HUDEP-2 (cell line): ENCODE data around the gene GPR50.

Experiments
- DNase-seq, 76 experiments: peaks; one replicate each; lab custom pipeline; 2025; ENCODE audit not compliant: unreplicated experiment in 76 of 76; lab: John Stamatoyannopoulos, UW

GPR50 gene

GRCh38 chrX:151176231-151176750 lies at the start of gene GPR50:
Gene GPR50, plus strand, starts transcription at chrX:151176584. Its CDS starts 138 bp downstream, at chrX:151176722.
- DNase-seq = no peak

- no peak for DNase-seq
Observed at GRCh38 chrX:151132531-151132930, 43.9 kb upstream of the GPR50 start.

- DNase-seq = peak in 17 of 76 experiments; percentile 0 to 13 (median 2)
Observed at GRCh38 chrX:151151665-151152267, 24.6 kb upstream of the GPR50 start.

GRCh38 chrX:151153086-151153485 lies 23.3 kb upstream of the GPR50 start:
- no peak for DNase-seq

- DNase-seq = no peak
Observed at GRCh38 chrX:151153667-151154066, 22.7 kb upstream of the GPR50 start.

- DNase-seq = no peak
Observed at GRCh38 chrX:151155234-151155633, 21.1 kb upstream of the GPR50 start.

- DNase-seq = no peak
Observed at GRCh38 chrX:151161690-151162089, 14.7 kb upstream of the GPR50 start.

GRCh38 chrX:151167791-151168345 lies 8.5 kb upstream of the GPR50 start:
- no peak for DNase-seq

GRCh38 chrX:151169783-151170182 lies 6.6 kb upstream of the GPR50 start:
- no peak for DNase-seq

- no peak for DNase-seq
Observed at GRCh38 chrX:151174581-151175282, 1.7 kb upstream of the GPR50 start.

- no peak for DNase-seq
Observed at GRCh38 chrX:151175283-151176062, 911 bp upstream of the GPR50 start.

- DNase-seq = no peak
Observed at GRCh38 chrX:151177141-151178027, 1.0 kb downstream of the GPR50 start.

- no peak for DNase-seq
Observed at GRCh38 chrX:151178746-151179145, 2.4 kb downstream of the GPR50 start.

GRCh38 chrX:151180400-151180799 lies 4.0 kb downstream of the GPR50 start:
- no peak for DNase-seq

GRCh38 chrX:151181088-151181487 lies 4.7 kb downstream of the GPR50 start:
- DNase-seq = no peak

- no peak for DNase-seq
Observed at GRCh38 chrX:151183233-151183753, 6.9 kb downstream of the GPR50 start.

GRCh38 chrX:151183912-151184565 lies 7.7 kb downstream of the GPR50 start:
- DNase-seq = no peak

- no peak for DNase-seq
Observed at GRCh38 chrX:151184705-151185104, 8.3 kb downstream of the GPR50 start.

- DNase-seq = no peak
Observed at GRCh38 chrX:151206871-151207270, 30.5 kb downstream of the GPR50 start.
